HepG2 (cell line): Measurements from ENCODE around the gene CAMK1. TPM values are rescaled to one million over a fixed set of nuclear protein-coding genes. Genes with fewer than 3 reads are reported as not detected.

Experiments
- ATF5 ChIP-seq: sonication (generic); formaldehyde crosslinking; IDR thresholded peaks from 2 replicates; pipeline ENCODE4 v1.4.0; 2020; ENCODE audit warnings: mild to moderate bottlenecking, low read depth, missing genetic modification reagents
- CCAR2 ChIP-seq: fragments of 200-400 bp; formaldehyde crosslinking; optimal IDR thresholded peaks from 2 replicates; pipeline ENCODE3; 2018; ENCODE audit warnings: low read depth, mild to moderate bottlenecking, low read length, moderate library complexity
- DNMT3B ChIP-seq: conservative IDR thresholded peaks from 2 replicates; pipeline ENCODE4 v1.6.1; 2016; ENCODE audit warnings: missing biosample characterization, control low read depth
- GFI1 ChIP-seq: sonication (generic); formaldehyde crosslinking; IDR thresholded peaks from 2 replicates; pipeline ENCODE4 v1.5.0; 2020; ENCODE audit warnings: missing genetic modification reagents, mild to moderate bottlenecking, borderline replicate concordance
- GPBP1L1 ChIP-seq: sonication (generic); formaldehyde crosslinking; IDR thresholded peaks from 2 replicates; pipeline ENCODE4 v1.5.0; 2020; ENCODE audit warnings: mild to moderate bottlenecking, missing genetic modification reagents
- HOMEZ ChIP-seq: IDR thresholded peaks from 2 replicates; pipeline ENCODE4 v1.6.1; 2016; ENCODE audit warnings: low read depth
- MTA1 ChIP-seq: sonication (generic); formaldehyde crosslinking; IDR thresholded peaks from 2 replicates; pipeline ENCODE4 v1.4.0; 2020; ENCODE audit warnings: missing genetic modification reagents, mild to moderate bottlenecking, borderline replicate concordance
- NAIF1 ChIP-seq: sonication (generic); formaldehyde crosslinking; IDR thresholded peaks from 2 replicates; pipeline ENCODE4 v1.5.0; 2020; ENCODE audit warnings: mild to moderate bottlenecking, missing genetic modification reagents, borderline replicate concordance
- NFKB2 ChIP-seq: sonication (generic); formaldehyde crosslinking; IDR thresholded peaks from 2 replicates; pipeline ENCODE4 v1.4.0; 2020; ENCODE audit warnings: missing genetic modification reagents, borderline replicate concordance
- RXRB ChIP-seq: IDR thresholded peaks from 2 replicates; pipeline ENCODE4 v1.6.1; 2016; ENCODE audit warnings: borderline replicate concordance, missing genetic modification reagents, missing compliant biosample characterization
- SATB2 ChIP-seq: sonication (generic); formaldehyde crosslinking; IDR thresholded peaks from 2 replicates; pipeline ENCODE4 v1.5.0; 2020; ENCODE audit warnings: missing genetic modification reagents
- SOX6 ChIP-seq, 2 experiments: fragments of 450-650 bp in 1 of 2; sonication (generic) in 1 of 2; formaldehyde crosslinking in 1 of 2; IDR thresholded peaks; 2 replicates each; pipeline versions ENCODE4 v1.4.0 to v1.6.1; 2017 to 2020; ENCODE audit warnings: antibody characterized with exemption in 1 of 2, mild to moderate bottlenecking in 1 of 2, missing genetic modification reagents in 1 of 2
- SSRP1 ChIP-seq: IDR thresholded peaks from 2 replicates; pipeline ENCODE4 v1.6.1; 2016; ENCODE audit warnings: control low read depth
- ZBTB3 ChIP-seq: sonication (generic); formaldehyde crosslinking; IDR thresholded peaks from 2 replicates; pipeline ENCODE4 v1.4.0; 2020; ENCODE audit warnings: low read depth, mild to moderate bottlenecking, moderate library complexity, missing genetic modification reagents, borderline replicate concordance
- ZBTB4 ChIP-seq: sonication (generic); formaldehyde crosslinking; IDR thresholded peaks from 2 replicates; pipeline ENCODE4 v1.4.0; 2020; ENCODE audit warnings: missing genetic modification reagents, mild to moderate bottlenecking, borderline replicate concordance
- ZKSCAN1 ChIP-seq: fragments of 150-350 bp; IDR thresholded peaks from 2 replicates; pipeline ENCODE4 v1.6.1; 2014; ENCODE audit warnings: low read length
- ZNF276 ChIP-seq: sonication (generic); formaldehyde crosslinking; IDR thresholded peaks from 2 replicates; pipeline ENCODE4 v1.4.0; 2020; ENCODE audit warnings: mild to moderate bottlenecking, low read depth, missing genetic modification reagents
- ZNF563 ChIP-seq: sonication (generic); formaldehyde crosslinking; IDR thresholded peaks from 2 replicates; pipeline ENCODE4 v1.8.0; 2022; ENCODE audit warnings: mild to moderate bottlenecking, moderate library complexity, missing genetic modification reagents
- ZNF605 ChIP-seq: sonication (generic); formaldehyde crosslinking; IDR thresholded peaks from 2 replicates; pipeline ENCODE4 v1.8.0; 2022; ENCODE audit warnings: mild to moderate bottlenecking, missing genetic modification reagents
- ZSCAN29 ChIP-seq: sonication (generic); formaldehyde crosslinking; conservative IDR thresholded peaks from 2 replicates; pipeline ENCODE4 v1.4.0; 2020; ENCODE audit warnings: mild to moderate bottlenecking, missing genetic modification reagents
- polyA plus RNA-seq, 8 experiments: library from polyadenylated mRNA; depleted of rRNA in 3 of 8; stranded (reverse) in 7 of 8; unstranded in 1 of 8; fragments of >200 nt; fragmentation: Illumina TruSeq in 4 of 8; extraction: Trizol in 4 of 8; gene quantifications; 2 replicates each; pipeline versions ENCODE4 v1.2.1 to v1.2.3, GENCODE V29; 2011 to 2016; ENCODE audit warnings: low read depth in 4 of 8, missing spikeins in 1 of 8, mixed read lengths in 1 of 8; ENCODE audit not compliant: insufficient read depth in 1 of 8
- total RNA-seq, 5 experiments: library from RNA; depleted of rRNA; stranded (reverse); fragments of >200 nt; fragmentation: Illumina TruSeq; extraction: Trizol; gene quantifications; 2 replicates each; pipeline ENCODE4 v1.2.3, GENCODE V29; 2016; ENCODE audit warnings: low read depth in 1 of 5

The CAMK1 gene
- total and polyA plus RNA-seq, 2 of the 13 experiments (the other 11 are each of a cell fraction or from before 2014, with no cell fraction given) = 26.4 to 53.3 TPM

- TF ChIP-seq ZNF276 (CRISPR knock-in tag) (no peak), ZNF563 (CRISPR knock-in tag) (no peak; the same call in 1 of the 2 replicates), DNMT3B (CRISPR knock-in tag) (no peak), ZKSCAN1 (no peak), MTA1 (CRISPR knock-in tag) (no peak), ZNF605 (CRISPR knock-in tag) (peak; percentile 86), GPBP1L1 (no peak), ZSCAN29 (CRISPR knock-in tag) (no peak), SSRP1 (CRISPR knock-in tag) (no peak), ZBTB4 (CRISPR knock-in tag) (no peak), SOX6 (IDR thresholded peaks at IDR 0.05) (no peak), SOX6 (CRISPR knock-in tag; IDR thresholded peaks at IDR 0.05) (peak; percentile 28; the same call in 1 of the 2 replicates), ATF5 (CRISPR knock-in tag) (no peak), NFKB2 (CRISPR knock-in tag) (no peak), CCAR2 (no peak), NAIF1 (CRISPR knock-in tag) (no peak), RXRB (CRISPR knock-in tag) (peak; percentile 16; the same call in 1 of the 2 replicates), HOMEZ (no peak), GFI1 (no peak), ZBTB3 (CRISPR knock-in tag) (no peak), SATB2 (CRISPR knock-in tag) (no peak)
Measured at GRCh38 chr3:9731206-9732079, 38.3 kb downstream of the CAMK1 start, which contains the start of gene BRPF1 (continued).
